Activated CD4-positive, alpha-beta T cell treated with anti-CD3 and anti-CD28 coated beads for 24 hours (primary cell): ENCODE results near the gene MORN5.

ENCODE experiments used
- DNase-seq, 2 donors: peaks; one replicate each; pipeline ENCODE4 v3.0.0-alpha.2; 2020; ENCODE audit warnings: low read depth in 2 of 2

Gene MORN5

GRCh38 chr9:122216138-122216797 lies 56.6 kb downstream of the MORN5 start:
- DNase-seq, result no peak

- no peak for DNase-seq
These were observed 57.2 kb downstream of the MORN5 start for GRCh38 chr9:122216798-122217418.

GRCh38 chr9:122217640-122218039 lies 57.9 kb downstream of the MORN5 start:
- no peak for DNase-seq

GRCh38 chr9:122218071-122218934 lies 58.6 kb downstream of the MORN5 start:
- DNase-seq, result no peak

- no peak for DNase-seq
These were observed 59.5 kb downstream of the MORN5 start for GRCh38 chr9:122218935-122219855.

- DNase-seq, result no peak
These were observed 60.4 kb downstream of the MORN5 start for GRCh38 chr9:122219856-122220672.

- DNase-seq, result no peak
These were observed 61.0 kb downstream of the MORN5 start for GRCh38 chr9:122220673-122221182.

GRCh38 chr9:122221183-122221811 lies 61.6 kb downstream of the MORN5 start:
- DNase-seq, result no peak

GRCh38 chr9:122222791-122223190 lies 63.1 kb downstream of the MORN5 start:
- no peak for DNase-seq

- no peak for DNase-seq
These were observed 63.7 kb downstream of the MORN5 start for GRCh38 chr9:122223435-122223834.

GRCh38 chr9:122225312-122226141 lies 65.8 kb downstream of the MORN5 start:
- DNase-seq, result no peak

GRCh38 chr9:122226142-122226757 lies 66.5 kb downstream of the MORN5 start:
- DNase-seq, result no peak

- DNase-seq, result no peak
These were observed 67.3 kb downstream of the MORN5 start for GRCh38 chr9:122226758-122227574.

GRCh38 chr9:122227575-122227900 lies 67.8 kb downstream of the MORN5 start:
- DNase-seq, result no peak

GRCh38 chr9:122228191-122228567 lies 68.5 kb downstream of the MORN5 start:
- no peak for DNase-seq

- DNase-seq, result no peak
These were observed 69.1 kb downstream of the MORN5 start, which contains the start of gene LHX6 for GRCh38 chr9:122228568-122229484. LHX6 (minus strand) TSS chr9:122228957; CDS start chr9:122228740, 217 bp downstream.

- no peak for DNase-seq
These were observed 69.8 kb downstream of the MORN5 start for GRCh38 chr9:122229485-122229837.
